ENCODE measurements around the gene FRAS1. TPM values are rescaled to one million over a fixed set of nuclear protein-coding genes. Genes with fewer than 3 reads are reported as not detected.
"Not testable (repeated sequence)": the region's sequence is repeated elsewhere in the genome, so short reads cannot be mapped to it uniquely, and the experiment has no call there.

The FRAS1 gene
- total RNA-seq, 1 experiment from 2014 or later = 82.0 TPM

DNA sequence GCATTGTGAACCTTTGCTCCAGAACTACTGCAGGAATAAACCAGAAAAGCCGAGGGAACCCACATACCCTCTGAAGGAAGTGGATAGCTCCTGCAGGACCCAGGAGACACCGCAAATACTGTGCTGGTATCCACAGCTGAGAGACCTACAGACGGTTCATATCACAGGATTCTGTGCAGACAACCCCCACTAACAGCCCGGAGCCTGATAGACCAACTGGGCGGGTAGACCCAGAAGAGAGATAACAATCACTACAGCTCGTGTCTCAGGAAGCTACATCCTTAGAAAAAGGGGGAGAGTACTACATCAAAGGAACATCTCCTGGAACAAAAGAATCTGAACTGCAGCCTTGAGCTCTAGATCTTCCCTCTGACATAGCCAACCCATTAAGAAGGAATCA is 150.8 kb downstream of the FRAS1 start (continued):
- TF ChIP-seq NR1H2 (CRISPR knock-in tag; IDR thresholded peaks at IDR 0.05) = no peak

DNA sequence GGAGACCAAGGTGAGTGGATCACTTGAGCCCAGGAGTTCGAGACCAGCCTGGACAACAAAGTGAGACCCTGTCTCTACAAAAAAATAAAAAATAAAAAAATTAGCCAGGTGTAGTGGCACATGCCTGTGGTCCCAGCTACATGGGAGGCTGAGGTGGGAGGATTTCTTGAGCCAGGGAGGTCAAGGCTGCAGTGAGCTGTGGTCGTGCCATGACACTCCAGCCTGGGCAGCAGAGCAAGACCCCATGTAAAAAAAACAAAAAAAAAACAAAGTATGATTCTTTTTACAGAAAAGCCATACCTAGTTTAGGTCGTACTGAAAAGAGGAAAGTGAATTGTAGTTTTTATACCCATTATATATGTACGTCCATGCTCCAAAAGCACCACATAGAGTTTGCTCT is 151.8 kb downstream of the FRAS1 start:
- H3K9me3 Mint-ChIP-seq; POLR2A ChIA-PET; H3K36me3 Mint-ChIP-seq; DNase-seq (ENCODE audit: low spot score); H3K27me3 Mint-ChIP-seq (ENCODE audit: low read depth); ATAC-seq; H3K27ac Mint-ChIP-seq; H3K4me3 Mint-ChIP-seq: not testable (repeated sequence)
- H3K4me1 Mint-ChIP-seq = peaks cover 49% of the 10 kb centered on the region
- TF ChIP-seq GTF2I (CRISPR knock-in tag; conservative IDR thresholded peaks at IDR 0.05) (0 out of 2 replicates have a peak, but pooled peaks have one; percentile 9), ZNF121 (CRISPR knock-in tag; IDR thresholded peaks at IDR 0.05) (peak; percentile 86; the same call in 1 of the 2 replicates)
- CTCF ChIA-PET = interaction anchor here (1.2 kb wide), 1 partner anchor 13 kb away, joined by 3 read pairs; no protein-coding TSS in a partner anchor

DNA sequence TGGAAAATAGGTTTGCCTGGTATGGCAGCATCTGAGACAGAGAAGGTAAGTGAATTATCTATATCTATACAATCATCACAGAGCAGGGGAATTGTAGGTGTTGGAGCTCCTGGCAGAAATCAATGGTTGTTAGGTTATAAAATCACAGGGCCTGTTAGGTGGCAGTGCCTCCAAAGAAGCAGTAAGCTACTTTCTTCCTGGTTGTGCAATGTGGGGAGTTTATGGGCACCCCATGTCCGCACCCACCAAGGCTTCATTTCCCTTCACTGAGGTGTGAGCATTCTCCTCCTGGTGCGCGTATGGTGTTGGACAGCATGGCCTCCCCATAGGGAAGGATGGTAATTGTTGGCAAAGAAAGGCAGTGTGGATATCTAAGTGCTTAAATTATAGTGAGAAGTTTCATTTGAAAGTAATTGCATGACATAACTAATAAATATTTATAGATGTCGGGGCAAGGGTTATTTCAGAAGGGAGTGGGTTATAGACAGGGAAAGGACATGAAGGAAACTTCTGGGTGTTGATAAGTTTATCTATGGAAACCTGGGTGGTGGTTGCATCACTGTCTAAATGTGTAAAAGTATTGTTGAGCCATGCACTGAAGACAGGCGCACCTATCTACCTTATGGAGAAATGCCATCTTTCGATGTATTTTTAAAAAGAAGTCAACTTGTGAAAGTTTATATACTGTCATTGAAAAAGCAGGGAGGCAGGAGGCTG is 153.7 kb downstream of the FRAS1 start:
- peaks cover 32% of the 10 kb centered on the region for H3K4me1 Mint-ChIP-seq
- H3K36me3 Mint-ChIP-seq = peaks cover 4% of the 10 kb centered on the region
- no peak overlapping the region for H3K27ac Mint-ChIP-seq
- ChIA-PET POLR2A (no interaction called here), CTCF (interaction anchor here (1.2 kb wide), 1 partner anchor 151 kb away, joined by 9 read pairs; no protein-coding TSS in a partner anchor)
- H3K27me3 Mint-ChIP-seq (ENCODE audit: low read depth) = no peaks in the 10 kb centered on the region
- DNase-seq (ENCODE audit: low spot score) (no peak), ATAC-seq (no peak)
- no peaks in the 10 kb centered on the region for H3K9me3 Mint-ChIP-seq
- TF ChIP-seq EMX1 (CRISPR knock-in tag; IDR thresholded peaks at IDR 0.05) = no peak
- no peak for TF ChIP-seq TP53 (CRISPR knock-in tag; IDR thresholded peaks at IDR 0.05)
- TF ChIP-seq MYBL2 (CRISPR knock-in tag; IDR thresholded peaks at IDR 0.05) = no peak
- no peak for TF ChIP-seq JAZF1 (CRISPR knock-in tag; IDR thresholded peaks at IDR 0.05)
- TF ChIP-seq, protein P1, sequence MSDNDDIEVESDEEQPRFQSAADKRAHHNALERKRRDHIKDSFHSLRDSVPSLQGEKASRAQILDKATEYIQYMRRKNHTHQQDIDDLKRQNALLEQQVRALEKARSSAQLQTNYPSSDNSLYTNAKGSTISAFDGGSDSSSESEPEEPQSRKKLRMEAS (CRISPR knock-in tag; IDR thresholded peaks at IDR 0.05) = no peak
- TF ChIP-seq TCF7 (CRISPR knock-in tag; IDR thresholded peaks at IDR 0.05; ENCODE audit: low read depth) = no peak
- no peak for TF ChIP-seq ZNF416 (CRISPR knock-in tag; IDR thresholded peaks at IDR 0.05)
- TF ChIP-seq GTF2I (CRISPR knock-in tag; conservative IDR thresholded peaks at IDR 0.05) = no peak
- TF ChIP-seq, protein P2, sequence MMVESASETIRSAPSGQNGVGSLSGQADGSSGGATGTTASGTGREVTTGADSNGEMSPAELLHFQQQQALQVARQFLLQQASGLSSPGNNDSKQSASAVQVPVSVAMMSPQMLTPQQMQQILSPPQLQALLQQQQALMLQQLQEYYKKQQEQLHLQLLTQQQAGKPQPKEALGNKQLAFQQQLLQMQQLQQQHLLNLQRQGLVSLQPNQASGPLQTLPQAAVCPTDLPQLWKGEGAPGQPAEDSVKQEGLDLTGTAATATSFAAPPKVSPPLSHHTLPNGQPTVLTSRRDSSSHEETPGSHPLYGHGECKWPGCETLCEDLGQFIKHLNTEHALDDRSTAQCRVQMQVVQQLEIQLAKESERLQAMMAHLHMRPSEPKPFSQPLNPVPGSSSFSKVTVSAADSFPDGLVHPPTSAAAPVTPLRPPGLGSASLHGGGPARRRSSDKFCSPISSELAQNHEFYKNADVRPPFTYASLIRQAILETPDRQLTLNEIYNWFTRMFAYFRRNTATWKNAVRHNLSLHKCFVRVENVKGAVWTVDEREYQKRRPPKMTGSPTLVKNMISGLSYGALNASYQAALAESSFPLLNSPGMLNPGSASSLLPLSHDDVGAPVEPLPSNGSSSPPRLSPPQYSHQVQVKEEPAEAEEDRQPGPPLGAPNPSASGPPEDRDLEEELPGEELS (CRISPR knock-in tag; IDR thresholded peaks at IDR 0.05) = no peak
- TF ChIP-seq, protein P3, sequence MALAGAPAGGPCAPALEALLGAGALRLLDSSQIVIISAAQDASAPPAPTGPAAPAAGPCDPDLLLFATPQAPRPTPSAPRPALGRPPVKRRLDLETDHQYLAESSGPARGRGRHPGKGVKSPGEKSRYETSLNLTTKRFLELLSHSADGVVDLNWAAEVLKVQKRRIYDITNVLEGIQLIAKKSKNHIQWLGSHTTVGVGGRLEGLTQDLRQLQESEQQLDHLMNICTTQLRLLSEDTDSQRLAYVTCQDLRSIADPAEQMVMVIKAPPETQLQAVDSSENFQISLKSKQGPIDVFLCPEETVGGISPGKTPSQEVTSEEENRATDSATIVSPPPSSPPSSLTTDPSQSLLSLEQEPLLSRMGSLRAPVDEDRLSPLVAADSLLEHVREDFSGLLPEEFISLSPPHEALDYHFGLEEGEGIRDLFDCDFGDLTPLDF (CRISPR knock-in tag; IDR thresholded peaks at IDR 0.05) = no peak
- no peak for TF ChIP-seq ZNF138 (CRISPR knock-in tag; conservative IDR thresholded peaks at IDR 0.05)
- TF ChIP-seq ZNF232 (CRISPR knock-in tag; IDR thresholded peaks at IDR 0.05) = no peak
- TF ChIP-seq, protein P4, sequence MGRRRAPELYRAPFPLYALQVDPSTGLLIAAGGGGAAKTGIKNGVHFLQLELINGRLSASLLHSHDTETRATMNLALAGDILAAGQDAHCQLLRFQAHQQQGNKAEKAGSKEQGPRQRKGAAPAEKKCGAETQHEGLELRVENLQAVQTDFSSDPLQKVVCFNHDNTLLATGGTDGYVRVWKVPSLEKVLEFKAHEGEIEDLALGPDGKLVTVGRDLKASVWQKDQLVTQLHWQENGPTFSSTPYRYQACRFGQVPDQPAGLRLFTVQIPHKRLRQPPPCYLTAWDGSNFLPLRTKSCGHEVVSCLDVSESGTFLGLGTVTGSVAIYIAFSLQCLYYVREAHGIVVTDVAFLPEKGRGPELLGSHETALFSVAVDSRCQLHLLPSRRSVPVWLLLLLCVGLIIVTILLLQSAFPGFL (CRISPR knock-in tag; IDR thresholded peaks at IDR 0.05; ENCODE audit: borderline replicate concordance) = no peak
- H3K4me3 Mint-ChIP-seq = no peak overlapping the region

DNA sequence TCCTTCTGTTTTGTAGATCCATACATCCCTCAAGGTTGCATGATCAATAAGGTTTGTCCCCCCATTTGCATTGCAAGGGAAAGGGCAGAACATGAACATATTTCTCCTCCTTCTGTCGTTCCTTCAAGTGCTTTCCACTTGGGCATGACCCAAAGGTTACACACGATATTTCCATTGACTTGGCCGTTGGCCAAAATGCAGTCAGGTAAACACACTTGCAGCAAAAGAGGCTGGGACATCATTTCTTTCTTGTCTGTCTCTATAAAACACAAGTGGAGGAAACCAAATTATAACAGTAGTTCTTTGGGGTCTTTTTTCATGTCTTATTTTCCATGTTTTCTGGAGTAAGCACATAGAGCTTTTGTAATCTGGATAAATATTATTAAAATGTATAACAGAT is 156.1 kb downstream of the FRAS1 start:
- H3K27ac Mint-ChIP-seq = no peak overlapping the region
- no peak for DNase-seq (ENCODE audit: low spot score)
- peaks cover 1% of the 10 kb centered on the region for H3K36me3 Mint-ChIP-seq
- H3K4me3 Mint-ChIP-seq = no peak overlapping the region
- H3K4me1 Mint-ChIP-seq = peaks cover 32% of the 10 kb centered on the region
- ATAC-seq = no peak
- H3K27me3 Mint-ChIP-seq (ENCODE audit: low read depth) = no peaks in the 10 kb centered on the region
- ChIA-PET CTCF (interaction anchor here (0.6 to 2.1 kb wide), 2 partner anchors 219 to 1401 kb away, joined by 4 read pairs; no protein-coding TSS in a partner anchor), POLR2A (no interaction called here)
- no peaks in the 10 kb centered on the region for H3K9me3 Mint-ChIP-seq
- TF ChIP-seq ELF4 (CRISPR knock-in tag; IDR thresholded peaks at IDR 0.05; ENCODE audit: low read depth) (no peak), TEAD1 (CRISPR knock-in tag; IDR thresholded peaks at IDR 0.05) (no peak), MYBL2 (CRISPR knock-in tag; IDR thresholded peaks at IDR 0.05) (no peak), SMAD4 (CRISPR knock-in tag; IDR thresholded peaks at IDR 0.05) (no peak), GRHL2 (CRISPR knock-in tag; IDR thresholded peaks at IDR 0.05; ENCODE audit: insufficient replicate concordance, severe bottlenecking) (no peak)
- TF ChIP-seq, protein P5, sequence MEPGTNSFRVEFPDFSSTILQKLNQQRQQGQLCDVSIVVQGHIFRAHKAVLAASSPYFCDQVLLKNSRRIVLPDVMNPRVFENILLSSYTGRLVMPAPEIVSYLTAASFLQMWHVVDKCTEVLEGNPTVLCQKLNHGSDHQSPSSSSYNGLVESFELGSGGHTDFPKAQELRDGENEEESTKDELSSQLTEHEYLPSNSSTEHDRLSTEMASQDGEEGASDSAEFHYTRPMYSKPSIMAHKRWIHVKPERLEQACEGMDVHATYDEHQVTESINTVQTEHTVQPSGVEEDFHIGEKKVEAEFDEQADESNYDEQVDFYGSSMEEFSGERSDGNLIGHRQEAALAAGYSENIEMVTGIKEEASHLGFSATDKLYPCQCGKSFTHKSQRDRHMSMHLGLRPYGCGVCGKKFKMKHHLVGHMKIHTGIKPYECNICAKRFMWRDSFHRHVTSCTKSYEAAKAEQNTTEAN (CRISPR knock-in tag; IDR thresholded peaks at IDR 0.05) = no peak
- TF ChIP-seq, protein P6, sequence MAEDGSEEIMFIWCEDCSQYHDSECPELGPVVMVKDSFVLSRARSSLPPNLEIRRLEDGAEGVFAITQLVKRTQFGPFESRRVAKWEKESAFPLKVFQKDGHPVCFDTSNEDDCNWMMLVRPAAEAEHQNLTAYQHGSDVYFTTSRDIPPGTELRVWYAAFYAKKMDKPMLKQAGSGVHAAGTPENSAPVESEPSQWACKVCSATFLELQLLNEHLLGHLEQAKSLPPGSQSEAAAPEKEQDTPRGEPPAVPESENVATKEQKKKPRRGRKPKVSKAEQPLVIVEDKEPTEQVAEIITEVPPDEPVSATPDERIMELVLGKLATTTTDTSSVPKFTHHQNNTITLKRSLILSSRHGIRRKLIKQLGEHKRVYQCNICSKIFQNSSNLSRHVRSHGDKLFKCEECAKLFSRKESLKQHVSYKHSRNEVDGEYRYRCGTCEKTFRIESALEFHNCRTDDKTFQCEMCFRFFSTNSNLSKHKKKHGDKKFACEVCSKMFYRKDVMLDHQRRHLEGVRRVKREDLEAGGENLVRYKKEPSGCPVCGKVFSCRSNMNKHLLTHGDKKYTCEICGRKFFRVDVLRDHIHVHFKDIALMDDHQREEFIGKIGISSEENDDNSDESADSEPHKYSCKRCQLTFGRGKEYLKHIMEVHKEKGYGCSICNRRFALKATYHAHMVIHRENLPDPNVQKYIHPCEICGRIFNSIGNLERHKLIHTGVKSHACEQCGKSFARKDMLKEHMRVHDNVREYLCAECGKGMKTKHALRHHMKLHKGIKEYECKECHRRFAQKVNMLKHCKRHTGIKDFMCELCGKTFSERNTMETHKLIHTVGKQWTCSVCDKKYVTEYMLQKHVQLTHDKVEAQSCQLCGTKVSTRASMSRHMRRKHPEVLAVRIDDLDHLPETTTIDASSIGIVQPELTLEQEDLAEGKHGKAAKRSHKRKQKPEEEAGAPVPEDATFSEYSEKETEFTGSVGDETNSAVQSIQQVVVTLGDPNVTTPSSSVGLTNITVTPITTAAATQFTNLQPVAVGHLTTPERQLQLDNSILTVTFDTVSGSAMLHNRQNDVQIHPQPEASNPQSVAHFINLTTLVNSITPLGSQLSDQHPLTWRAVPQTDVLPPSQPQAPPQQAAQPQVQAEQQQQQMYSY (CRISPR knock-in tag; IDR thresholded peaks at IDR 0.05) = no peak

Measured in WTC11 (cell line).